NCI-H2107 (cell line): Measurements from ENCODE around the gene BET1.

Experiments used
- DNase-seq: peaks from one replicate; lab custom pipeline; 2025; lab: John Stamatoyannopoulos, UW

The BET1 gene

DNA sequence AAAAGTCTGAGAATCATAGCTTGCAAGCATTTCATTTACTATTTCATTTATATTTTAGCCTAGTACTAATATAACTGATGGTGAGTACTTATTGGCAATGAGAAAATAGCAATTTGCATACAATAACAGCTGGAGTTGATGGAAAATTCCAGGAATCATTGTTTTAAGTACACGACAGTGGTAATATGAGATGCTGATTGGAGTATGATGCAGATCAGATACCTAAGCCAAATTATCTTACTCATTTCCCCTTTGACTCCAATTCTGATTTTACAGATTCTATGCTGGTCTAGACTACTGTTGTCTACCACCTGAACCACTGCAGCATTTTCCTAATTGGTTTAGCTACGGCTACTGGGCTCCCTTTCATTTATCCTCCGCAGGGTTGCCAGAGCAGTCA lies 45.9 kb downstream of the BET1 start:
- no peak for DNase-seq

DNA sequence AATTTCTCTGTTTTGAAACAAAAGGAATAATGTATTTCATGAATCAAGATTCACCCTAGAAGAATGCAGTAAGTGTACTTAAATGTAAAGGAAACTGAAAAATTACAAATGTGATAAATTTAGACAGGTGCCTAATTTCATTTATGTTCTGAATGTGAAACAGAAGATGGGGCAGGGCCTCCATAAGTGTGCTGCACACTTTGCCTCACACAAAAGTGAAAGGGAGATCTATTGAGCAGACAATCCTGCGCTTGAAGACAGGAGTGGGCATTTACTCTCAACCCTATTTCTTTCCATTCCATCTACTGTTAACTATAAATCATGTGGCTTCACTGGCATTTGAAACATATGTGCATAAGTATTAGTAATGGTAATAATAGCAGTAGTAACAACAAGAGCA lies 46.4 kb downstream of the BET1 start:
- DNase-seq = no peak

DNA sequence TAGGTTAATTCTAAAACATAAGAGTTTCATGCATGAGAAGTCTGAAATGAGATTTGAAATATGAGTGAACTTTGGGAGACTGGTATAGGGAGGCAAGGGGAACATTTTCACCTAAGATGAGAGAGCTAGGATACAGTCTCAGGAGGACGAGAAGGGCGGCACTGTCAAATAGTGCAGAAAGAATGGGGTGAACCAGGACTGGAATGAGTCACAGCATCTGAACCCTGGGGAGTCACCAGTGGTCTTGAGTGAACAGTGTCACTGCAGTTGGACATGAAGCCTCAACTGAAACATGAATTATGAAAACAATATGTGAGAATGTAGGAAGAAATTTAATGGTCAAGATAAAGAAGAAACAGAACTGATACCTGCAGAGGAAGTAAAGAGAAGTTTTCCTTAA lies 48.9 kb downstream of the BET1 start:
- DNase-seq = no peak

DNA sequence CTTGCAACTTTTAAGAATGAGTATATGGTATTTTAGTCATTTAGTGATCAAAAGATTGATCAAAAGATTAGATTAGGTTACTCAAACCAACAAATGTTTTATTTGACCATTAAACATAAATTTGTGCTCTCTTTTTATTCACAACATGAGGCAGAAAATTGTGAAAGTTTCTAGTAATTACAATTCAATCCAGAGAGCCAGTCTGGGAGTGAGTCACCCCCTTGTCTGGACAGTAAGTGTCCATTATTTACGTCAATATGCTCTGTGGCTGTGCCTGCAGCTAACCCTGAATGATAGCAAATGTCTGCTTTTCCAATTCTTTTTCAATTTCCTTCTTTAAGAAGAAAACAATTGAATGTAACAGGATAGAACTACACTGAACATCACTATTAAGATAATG lies 54.7 kb downstream of the BET1 start:
- DNase-seq = no peak

DNA sequence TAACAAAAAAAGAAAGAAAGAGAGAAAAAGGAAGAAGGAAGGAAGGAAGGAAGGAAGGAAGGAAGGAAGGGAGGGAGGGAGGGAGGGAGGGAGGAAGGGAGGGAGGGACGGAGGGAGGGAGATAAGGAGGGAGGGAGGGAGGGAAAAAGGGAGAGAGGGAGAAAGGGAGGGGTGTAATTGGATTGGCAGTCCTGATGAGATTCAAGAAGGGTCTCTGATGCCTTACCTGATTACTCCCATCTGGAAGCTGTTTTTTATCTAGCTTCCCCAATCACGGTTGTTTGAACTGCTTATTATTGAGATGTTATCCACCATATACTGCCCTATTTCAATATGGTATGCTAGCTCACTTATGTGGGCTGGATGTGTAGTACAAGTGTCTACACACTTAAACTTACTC lies 55.3 kb downstream of the BET1 start:
- no peak for DNase-seq

DNA sequence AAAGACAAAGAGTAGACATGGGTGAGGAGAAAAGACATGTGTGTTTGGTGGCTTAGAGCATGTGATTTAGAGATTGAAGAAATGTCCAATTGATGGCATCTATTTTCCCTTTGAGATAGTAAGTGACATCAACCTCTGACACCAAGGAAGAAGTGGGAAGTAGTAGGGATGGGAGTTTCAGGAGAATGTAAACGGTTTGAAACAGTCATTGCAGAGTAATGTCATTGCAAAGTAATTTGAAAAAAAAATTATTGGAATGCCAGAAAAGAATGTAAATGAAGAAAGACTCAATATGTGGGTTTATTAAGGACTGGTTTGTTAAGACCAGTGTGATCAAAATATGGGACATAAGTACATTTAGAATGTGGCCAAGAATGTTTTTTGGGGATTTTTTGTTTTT lies 56.0 kb downstream of the BET1 start:
- DNase-seq = no peak

DNA sequence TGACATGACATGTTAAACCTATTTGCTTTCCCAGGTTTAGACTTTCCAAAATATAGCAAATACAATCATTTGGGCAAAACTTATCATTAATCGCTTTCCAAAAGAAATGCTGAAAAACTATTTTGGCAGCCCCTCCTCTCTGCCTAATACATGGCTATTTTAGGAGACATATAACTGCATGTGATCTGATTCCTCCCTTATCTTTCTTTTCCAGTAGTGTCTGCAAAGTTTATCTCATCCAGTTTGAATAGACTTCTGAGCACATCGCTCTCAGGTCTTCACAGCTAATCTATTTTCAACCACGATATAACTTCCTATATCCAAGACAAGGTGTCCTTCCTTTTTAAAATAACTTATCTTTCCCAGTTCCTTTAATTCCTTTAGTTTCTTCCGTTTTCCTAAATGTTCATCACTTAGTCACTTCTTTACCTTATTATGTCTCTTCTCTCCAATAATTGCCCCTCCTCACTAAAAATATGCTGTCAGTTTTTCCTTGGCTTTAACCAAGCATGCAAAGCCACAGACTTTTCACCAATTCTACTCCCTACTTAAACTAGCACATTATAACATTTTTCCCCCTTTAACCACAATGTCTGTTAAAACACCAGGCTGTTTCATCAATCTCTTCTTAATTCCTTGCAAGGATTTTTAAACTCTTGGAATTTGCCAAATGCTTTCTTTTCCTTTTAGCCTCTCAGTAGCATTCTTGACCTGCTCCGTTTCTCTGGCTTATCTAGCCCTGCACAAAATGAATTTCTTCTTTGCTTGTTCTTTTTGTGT lies 58.2 kb downstream of the BET1 start:
- no peak for DNase-seq

DNA sequence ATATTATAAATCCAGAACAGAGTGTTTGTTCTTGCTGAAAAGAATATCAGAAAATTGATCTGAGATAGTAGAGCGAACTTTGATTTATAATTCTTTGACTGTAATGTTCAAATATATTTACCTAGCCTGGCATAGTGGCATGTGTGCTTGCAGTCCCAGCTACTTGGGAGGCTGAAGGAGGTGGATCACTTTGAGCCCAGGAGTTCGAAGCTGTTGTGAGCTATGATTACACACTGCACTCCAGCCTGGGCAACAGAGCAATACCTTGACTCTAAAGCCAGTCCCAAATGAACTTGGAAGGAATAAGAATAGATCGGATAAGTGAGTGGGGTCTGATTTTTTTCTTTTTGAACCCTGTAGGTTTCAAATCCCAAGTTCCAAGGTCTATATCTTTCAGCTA lies 59.1 kb downstream of the BET1 start:
- DNase-seq = no peak

DNA sequence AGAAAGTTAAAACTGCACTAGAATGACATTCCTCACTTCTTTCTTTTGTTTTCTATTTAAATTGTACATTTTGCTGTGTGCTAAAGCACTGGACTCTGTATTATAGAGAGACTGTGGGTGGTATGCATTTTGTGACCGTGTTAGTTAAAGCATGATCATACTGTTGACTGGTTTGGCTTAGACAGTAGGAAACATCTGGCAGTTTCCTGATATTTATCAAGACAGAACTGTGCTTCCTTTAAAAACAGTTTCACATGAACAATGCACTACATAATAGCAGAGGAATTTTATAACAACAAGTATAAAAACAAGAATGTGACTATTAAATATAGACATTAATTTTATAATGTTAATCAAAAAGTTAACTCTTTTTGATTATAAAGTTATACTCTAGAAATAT lies 59.5 kb downstream of the BET1 start:
- DNase-seq = no peak

DNA sequence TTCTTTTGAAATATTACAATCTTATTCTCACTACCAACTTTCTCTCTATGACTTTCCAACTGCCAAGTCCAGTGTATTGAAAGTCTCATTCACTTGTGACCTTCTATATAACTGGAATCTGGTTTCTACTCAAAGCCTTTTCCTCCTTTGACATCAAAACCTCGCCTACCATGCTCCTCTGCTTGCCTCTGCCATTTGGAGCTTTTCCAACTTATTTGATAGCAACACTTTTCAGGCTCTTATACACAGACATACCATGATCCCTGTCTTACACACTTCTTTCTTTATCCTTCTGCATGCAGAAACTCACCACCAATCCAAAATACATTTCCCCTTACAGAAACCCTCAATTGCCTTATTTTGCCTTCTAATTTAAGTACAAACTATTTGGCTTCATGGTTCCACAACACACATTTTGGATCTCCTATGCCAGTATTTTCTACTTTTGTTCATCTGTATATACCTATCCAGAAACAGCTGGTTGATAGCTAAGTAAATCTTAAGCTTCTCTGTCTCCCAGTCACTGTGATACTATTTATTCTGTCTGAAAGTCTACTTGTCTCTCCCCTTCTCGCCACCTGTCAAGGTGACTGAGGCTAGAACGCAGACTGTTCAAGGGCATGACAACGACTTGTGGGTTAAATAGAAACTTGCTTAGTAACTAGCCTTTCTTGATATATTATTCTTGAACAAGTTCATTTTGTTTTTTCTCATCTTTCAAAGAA lies 60.2 kb downstream of the BET1 start:
- no peak for DNase-seq
